ENCODE measurements around the gene NDUFS6. TPM values are rescaled to one million over a fixed set of nuclear protein-coding genes. Genes with fewer than 3 reads are reported as not detected.

The NDUFS6 gene
- total RNA-seq, 2 donors from 2014 or later: 32.3 to 32.6 TPM

DNA sequence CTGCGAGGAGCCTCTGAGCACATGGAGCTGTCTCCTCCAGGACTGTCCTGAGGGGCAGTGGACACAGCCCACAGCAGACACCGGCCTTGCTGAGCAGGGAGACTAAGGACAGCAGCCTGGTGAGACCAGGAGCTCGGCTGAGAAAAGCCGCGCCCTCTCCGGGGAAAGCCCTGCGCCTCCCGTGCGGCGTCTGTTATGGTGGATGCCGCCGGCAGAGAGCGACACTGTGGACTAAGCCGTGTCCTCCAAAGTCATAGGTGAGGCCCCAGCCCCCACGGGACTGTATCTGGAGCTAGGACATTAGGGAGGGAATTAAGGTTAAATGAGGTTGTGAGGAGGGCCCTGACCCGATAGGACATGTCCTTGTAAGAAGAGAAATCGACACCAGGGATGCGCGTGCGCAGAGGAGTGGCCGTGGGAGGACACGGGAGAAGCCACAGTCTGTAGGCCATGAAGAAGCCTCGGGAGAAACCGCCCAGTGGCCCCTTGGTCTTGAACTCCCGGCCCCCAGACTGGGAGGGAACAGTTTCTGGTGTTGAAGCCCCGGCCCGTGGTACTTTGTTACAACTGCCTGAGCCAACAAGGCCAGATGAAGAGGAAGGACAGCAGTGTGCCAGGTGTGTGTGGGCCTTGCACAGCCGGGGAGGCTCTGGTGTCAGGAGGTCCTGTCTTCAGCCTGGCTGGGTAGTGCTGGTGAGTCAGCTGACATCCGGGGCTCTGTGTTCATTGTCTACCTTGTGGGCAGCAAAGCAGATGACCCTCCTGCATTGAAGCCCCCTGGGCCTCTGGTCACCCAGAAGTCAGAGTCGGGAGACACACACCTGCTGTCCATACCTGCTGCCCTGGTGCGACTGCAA, 23.7 kb upstream of the NDUFS6 start:
- H3K9me3 Mint-ChIP-seq: no peaks in the 10 kb centered on the region
- peak overlapping the region; percentile 44 to 52 for H3K27ac Mint-ChIP-seq
- no peaks in the 10 kb centered on the region for H3K36me3 Mint-ChIP-seq
- ATAC-seq: no peak
- no peak for DNase-seq (ENCODE audit: low spot score in 2 of 2)

DNA sequence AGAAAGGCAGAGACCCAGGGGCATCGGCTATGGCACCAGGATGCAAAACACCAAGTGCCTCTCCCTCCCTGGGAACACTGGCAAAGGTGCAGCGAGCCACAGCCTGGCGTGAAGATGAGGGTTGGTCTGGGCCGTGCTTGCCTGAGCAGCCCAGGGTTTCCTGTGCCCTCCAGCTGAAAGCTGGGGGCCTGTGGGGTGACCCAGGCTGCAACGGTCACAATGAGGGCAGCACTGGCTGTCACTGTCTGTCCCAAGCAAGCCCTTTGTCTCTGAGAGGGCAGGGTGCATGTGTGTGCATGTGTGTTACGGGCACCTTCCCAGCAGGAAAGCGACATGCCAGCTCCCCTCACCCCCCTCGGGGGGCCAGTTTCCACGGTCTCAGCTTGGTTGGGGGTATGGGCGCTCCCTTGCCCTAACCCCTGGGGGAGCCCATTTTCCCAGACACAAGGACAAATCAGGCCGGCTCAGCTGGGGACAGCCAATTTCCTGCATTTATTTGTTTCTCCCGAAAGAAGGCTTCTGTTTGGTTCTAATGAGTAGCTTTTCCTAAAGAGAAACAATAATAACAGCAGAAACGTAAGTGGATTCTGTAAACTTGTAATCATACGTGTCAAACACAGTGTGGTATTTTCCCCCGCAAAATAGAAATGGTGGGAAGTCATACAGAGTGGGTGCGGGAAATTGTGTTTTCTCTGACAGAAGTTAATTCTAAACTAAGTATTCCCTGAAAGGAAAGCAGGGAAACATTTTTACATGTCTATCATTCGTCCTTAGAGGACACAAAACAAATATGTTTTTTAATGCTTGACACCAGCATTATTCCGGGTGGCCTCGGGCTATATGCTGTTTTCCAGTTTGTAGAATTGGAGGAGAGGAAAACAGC, 22.8 kb upstream of the NDUFS6 start:
- no peaks in the 10 kb centered on the region for H3K9me3 Mint-ChIP-seq
- H3K36me3 Mint-ChIP-seq: no peaks in the 10 kb centered on the region
- no peak overlapping the region for H3K27ac Mint-ChIP-seq

DNA sequence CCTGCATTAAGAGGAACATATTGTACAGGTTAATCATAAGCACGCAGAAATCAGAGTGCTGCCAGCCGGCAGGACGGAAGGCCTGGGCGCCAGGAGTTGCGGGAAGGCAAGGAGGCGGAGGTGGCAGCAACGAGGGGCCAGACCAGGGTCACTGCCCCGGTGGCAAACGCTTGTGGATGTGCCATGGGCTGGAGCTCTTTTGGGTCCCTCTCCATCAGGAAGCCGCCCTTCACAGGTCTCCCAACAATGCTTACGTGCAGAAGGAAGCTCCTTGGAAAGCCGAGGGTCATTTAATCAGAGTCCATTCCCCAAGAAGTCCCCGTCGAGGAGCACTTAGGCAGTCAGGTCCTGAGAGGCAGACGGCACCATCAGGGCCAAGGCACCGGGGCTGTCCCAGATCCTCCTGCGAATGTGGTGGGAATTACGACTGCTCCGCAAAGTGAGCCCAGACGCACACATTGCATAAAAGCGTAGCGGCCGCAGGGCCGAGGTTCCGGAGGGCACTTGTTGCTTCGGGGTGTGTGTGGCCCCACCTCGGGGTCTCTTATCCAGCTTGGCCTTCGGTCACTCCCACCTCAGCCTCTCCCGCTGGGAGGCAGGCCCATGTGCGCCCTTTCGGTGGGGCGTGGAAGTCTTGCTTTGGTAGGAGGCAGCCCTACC, 22.1 kb upstream of the NDUFS6 start:
- no peaks in the 10 kb centered on the region for H3K9me3 Mint-ChIP-seq
- DNase-seq (ENCODE audit: low spot score in 2 of 2) (no peak), ATAC-seq (no peak)
- no peak overlapping the region for H3K27ac Mint-ChIP-seq
- no peaks in the 10 kb centered on the region for H3K36me3 Mint-ChIP-seq

More for the DNA sequence above, 22.8 kb upstream of the NDUFS6 start:
- DNase-seq (ENCODE audit: low spot score in 2 of 2): no peak
- no peak for ATAC-seq

DNA sequence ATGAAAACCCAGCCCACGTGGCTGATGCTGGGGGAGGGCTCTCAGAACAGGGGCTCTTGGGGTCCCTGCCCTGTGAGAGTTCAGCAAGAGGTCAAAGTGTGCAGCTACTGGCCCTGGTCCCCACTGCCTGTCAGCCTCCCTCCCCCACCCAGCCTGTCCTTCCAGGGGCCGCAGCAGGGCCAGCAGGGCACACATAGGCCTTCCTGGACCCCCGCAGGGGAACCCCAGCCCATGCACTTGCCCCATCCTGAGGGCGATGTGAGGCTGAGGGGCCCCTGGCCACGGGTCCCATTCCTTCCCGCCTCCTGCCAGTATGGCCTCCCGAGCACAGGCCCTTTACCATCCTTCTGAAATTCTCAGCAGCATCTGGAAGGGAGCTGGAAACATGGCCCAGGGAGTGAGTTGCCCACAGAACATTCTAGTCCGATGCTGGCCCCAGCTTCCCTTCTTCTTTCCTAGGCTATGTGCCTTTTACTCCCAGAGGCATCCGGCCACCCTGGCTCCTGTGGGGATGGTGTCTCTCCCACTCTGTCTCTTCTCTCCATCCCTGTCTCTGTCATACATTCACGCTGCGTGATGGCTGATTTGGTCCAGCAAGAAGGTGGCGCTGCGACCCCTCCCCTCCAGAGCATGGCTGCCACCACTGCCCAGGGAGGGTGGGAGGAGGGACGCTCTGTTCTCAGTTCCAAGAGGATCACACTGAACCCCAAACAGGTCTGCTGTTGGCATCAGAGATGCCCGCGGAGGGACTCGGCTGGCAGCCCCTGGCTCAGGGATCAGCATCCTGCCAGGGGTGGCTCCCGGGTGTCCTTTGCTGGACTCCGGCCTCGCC, 21.2 kb upstream of the NDUFS6 start:
- DNase-seq (ENCODE audit: low spot score in 2 of 2) (no peak), ATAC-seq (no peak)
- Mint-ChIP-seq H3K36me3 (no peaks in the 10 kb centered on the region), H3K9me3 (no peaks in the 10 kb centered on the region), H3K27ac (no peak overlapping the region)

DNA sequence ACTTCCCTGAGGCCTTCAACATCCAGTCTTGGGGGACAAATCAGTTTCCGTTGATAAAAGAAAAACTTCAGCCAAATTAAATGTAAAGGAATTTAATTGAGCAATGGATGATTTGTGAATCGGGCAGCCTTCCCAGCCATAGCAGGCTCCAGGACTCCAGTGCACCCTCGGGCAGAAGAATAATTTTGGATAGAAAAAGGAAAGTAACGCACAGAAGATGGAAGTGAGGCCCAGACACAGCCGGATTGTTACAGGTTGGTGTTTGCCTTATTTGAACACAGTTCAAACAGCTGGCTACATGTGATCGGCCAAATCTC, 20.6 kb upstream of the NDUFS6 start:
- H3K36me3 Mint-ChIP-seq: no peaks in the 10 kb centered on the region
- no peaks in the 10 kb centered on the region for H3K9me3 Mint-ChIP-seq
- no peak overlapping the region for H3K27ac Mint-ChIP-seq
- ATAC-seq (no peak), DNase-seq (ENCODE audit: low spot score in 2 of 2) (no peak)

DNA sequence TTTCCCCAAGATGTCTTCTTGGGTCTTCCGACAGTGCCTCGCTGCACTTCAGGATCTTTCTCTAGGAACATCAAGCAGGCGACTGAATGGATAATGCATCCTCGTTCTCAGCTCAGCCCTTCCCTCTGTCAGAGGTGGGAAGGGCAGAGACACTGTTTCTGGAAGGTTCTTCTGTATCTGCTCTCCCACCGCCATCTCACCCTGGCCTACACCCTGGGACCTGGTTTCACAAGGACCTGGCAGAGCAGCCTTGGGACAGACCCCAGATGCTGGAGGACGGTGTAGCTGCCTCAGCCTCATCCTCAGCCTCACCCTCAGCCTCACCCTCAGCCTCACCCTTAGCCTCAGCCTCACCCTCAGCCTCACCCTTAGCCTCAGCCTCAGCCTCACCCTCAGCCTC, 20.1 kb upstream of the NDUFS6 start:
- ATAC-seq: no peak
- Mint-ChIP-seq H3K36me3 (no peaks in the 10 kb centered on the region), H3K27ac (no peak overlapping the region), H3K9me3 (no peaks in the 10 kb centered on the region)
- DNase-seq (ENCODE audit: low spot score in 2 of 2): no peak

DNA sequence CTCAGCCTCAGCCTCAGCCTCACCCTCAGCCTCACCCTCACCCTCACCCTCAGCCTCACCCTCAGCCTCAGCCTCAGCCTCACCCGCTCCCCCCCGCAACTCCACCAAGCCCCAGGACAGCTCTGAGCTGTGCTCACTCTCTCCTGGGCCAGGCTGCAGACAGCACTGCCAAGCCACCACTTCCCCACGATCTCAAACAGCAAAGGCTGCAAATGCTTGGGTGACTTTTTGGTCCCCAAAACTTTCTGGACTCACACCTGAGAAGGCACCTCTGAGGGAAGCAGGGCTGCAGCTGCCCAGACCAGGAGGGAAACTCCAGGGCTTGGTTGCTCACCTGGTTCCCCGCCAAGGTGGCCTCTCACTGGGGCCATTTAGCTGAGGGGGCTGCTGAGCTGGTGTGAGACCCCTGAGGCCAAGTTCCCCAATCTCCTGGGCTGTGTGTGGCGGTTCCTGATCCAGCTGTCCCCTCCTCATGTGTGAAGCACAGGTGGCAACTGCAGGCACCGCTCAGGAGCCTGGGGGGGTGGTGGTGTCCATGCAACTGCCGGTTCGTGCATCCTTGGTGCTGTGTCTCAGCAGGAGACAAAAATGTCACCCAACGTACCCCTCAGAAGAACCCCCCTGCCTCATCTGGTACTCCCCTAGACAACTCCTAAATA, 19.4 kb upstream of the NDUFS6 start:
- peak overlapping the region in 1 of 2 donors; percentile 88 for H3K27ac Mint-ChIP-seq
- H3K36me3 Mint-ChIP-seq: no peaks in the 10 kb centered on the region
- no peak for ATAC-seq
- no peaks in the 10 kb centered on the region for H3K9me3 Mint-ChIP-seq
- no peak for DNase-seq (ENCODE audit: low spot score in 2 of 2)

DNA sequence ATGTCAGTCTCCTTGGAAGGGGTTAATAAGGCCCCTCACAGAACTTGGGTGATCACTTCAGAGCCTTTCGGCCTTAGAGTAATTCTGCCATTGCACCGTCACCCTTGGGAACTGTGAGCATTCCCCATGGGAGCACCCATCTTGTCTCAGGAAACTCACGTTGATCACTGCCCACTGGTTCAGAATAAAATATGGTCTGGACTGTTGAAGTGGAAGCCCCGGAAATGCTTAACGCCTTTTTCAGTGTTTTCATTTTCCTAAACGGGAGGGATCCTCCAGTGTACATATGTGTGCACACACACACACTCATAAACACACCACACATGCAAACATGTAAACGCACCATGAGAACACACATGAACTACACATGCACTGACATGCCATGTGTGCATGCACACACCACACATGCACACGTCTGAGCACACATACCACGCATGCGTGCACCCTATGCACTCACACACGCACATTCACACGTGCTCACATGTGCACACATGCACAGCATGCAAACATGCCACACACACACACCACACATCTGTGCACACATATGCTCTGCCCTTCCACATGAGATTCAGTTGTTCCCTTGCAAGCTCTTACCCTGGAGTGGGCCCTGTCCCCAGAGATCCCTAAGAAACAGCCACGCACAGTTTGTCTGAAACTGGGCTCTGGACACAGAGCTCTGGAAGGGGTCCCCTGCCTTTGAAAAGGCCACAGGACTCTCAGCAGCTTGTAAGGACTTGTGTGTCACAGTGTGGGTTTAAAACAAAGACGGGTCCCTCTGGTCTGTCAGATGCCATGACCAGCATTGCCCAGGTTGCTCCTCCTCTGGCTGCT, 18.6 kb upstream of the NDUFS6 start:
- Mint-ChIP-seq H3K9me3 (no peaks in the 10 kb centered on the region), H3K27ac (no peak overlapping the region), H3K36me3 (no peaks in the 10 kb centered on the region)
- DNase-seq (ENCODE audit: low spot score in 2 of 2) (no peak), ATAC-seq (no peak)

DNA sequence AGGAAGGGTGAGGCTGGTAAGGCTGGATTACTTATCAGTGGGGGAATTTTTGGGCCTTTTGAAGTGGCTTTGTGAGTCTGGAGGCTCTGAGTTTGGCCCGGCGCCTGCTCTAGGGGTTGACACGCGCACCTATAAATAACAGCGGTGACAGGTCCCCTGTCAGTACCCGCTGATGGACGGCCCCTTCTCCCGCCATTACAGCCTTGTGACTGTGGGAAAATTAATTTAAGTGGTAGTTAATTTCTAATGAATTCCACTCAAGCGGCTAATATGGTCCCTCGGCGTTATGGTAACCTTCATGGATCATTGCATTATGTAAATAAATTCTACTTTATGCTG, 18.0 kb upstream of the NDUFS6 start:
- Mint-ChIP-seq H3K9me3 (no peaks in the 10 kb centered on the region), H3K27ac (no peak overlapping the region), H3K36me3 (no peaks in the 10 kb centered on the region)
- ATAC-seq: peak in 1 of 2 donors; percentile 78
- DNase-seq (ENCODE audit: low spot score in 2 of 2): no peak

DNA sequence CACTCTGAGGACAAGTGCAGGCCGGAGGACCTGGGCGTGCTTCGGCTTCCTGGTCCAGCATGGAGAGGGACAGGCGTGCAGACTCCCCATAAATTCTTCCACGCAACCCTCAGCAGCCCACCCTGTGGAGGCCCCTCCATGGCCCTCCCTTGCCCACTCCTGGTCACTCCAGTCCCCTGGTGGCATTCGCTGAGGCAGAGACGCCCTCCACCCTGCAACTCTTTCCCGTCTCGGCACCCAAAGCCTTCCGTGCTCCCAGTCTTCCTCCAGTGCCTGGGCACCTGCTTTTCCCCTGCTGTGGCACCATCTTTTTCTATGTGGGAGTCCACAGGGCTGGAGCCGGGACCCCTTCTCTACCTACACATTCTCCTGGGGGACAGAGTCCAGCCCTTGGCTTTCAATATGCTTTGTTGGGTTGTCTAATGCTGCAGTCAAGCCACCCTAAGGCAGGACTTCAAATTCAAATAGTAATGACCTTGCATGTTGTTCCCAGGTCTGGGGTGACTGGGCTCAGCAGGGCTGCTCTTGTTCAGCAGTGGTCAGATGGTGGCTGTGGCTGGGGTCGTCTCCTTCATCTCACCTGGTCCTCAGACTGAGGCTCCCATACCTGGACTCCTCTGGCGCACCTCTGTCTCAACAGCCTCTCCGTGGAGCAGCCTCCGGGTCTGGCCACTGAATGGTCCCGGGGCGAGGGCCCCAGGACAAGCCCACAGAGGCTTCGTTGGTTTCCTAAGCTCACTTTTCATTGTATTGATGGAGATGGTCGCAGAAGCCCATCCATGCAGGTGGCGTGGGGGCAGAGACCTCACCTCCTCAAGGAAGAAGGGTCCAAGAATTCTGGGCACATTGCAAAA, 16.8 kb upstream of the NDUFS6 start:
- Mint-ChIP-seq H3K36me3 (no peaks in the 10 kb centered on the region), H3K9me3 (no peaks in the 10 kb centered on the region), H3K27ac (no peak overlapping the region)
- no peak for ATAC-seq
- DNase-seq (ENCODE audit: low spot score in 2 of 2): no peak

DNA sequence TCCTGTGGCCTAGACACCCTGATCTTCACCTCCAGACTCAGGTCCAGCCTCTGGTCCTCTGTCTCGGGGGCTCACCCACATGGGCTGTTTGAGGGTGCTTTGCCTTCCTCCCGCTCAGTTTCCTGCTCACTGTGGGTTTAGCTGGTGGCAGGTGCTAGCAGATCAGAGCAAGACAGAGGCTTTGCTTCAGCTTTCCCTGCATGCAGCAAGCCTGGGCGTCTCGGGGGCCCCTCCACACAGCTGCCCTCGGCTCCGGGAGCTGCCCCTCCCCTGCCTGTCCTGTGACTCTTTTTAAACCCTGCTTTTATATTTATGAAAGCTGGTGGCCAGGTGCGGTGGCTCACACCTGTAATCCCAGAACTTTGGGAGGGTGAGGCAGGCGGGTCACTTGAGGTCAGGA, 16.1 kb upstream of the NDUFS6 start:
- no peaks in the 10 kb centered on the region for H3K9me3 Mint-ChIP-seq
- no peak for DNase-seq (ENCODE audit: low spot score in 2 of 2)
- H3K27ac Mint-ChIP-seq: no peak overlapping the region
- ATAC-seq: no peak
- H3K36me3 Mint-ChIP-seq: no peaks in the 10 kb centered on the region

DNA sequence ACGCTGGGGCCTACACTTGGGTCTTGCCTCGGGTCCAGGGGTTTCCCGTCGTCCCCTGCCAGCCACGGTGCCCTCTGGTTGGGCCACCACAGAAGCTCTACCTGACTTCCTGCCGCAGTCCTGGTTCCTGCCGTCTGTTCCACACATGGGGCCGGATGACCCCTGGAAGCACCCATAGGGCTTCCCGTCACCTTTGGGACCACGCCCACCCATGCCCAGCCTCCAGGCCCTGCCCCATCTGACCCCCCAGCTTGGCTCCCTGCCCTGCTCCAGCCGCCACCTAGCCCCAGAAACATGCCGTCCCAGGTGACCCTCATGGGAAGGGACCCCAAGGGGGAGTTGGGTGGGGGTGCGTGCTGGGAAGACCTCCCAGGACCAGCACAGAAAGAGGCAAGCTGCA, 15.2 kb upstream of the NDUFS6 start:
- ATAC-seq (no peak), DNase-seq (ENCODE audit: low spot score in 2 of 2) (no peak)
- Mint-ChIP-seq H3K9me3 (no peaks in the 10 kb centered on the region), H3K36me3 (no peaks in the 10 kb centered on the region), H3K27ac (no peak overlapping the region)

DNA sequence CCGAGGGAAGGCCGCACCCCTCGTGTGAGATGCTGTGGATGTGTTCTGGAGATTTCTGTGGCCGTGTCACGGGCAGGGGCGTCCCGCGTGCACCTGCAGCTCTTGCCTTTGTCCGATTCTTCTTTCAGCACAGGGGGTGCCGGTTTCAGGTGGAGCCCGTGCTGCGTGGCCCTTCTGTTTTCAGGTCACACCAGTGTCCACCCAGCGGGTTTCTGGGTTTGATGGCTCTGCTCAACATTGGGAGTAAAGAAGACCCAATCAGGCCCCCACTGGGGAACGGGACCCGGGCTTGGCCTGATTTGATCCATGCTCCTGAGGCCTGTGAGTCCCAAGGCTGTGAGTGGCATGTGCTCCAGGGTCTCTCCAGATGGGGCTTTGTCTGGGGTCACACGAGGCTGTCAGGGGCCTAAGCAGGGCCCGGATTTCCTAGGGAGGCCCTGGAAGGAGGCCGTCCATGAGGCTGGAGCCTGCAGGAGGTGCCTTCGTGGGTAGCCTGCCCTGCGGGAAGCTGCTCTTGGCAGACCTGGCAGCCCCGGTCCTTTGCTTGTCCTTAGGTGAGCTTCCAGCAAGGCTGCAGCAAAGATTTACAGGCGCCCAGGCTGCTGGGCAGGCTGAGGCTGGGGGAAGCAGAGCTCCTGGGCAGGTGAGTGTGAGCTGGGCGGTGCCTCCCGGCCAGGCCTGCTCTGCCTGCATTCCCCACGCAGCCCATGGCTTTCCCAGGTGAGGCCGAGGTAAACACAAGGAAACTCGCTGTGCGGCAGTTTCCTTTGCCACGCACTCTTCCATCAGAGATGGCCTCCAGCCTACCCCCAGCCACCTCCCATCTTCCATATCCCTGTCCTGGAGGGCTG, 14.4 kb upstream of the NDUFS6 start:
- DNase-seq (ENCODE audit: low spot score in 2 of 2) (peak in 1 of 2 donors; percentile 37), ATAC-seq (no peak)
- Mint-ChIP-seq H3K9me3 (no peaks in the 10 kb centered on the region), H3K27ac (peak overlapping the region in 1 of 2 donors; percentile 73), H3K36me3 (no peaks in the 10 kb centered on the region)

Measured in activated naive CD4-positive, alpha-beta T cell treated with anti-CD3 and anti-CD28 coated beads, Interleukin-2, amount 50 U/mL, for 72 hours (primary cell).